Type B pancreatic cell (in vitro differentiated cells): ENCODE data around the gene PVALEF. TPM values are rescaled to one million over a fixed set of nuclear protein-coding genes. Genes with fewer than 3 reads are reported as not detected.

Experiments
- DNase-seq: peaks from one replicate; pipeline ENCODE4 v3.0.0; 2021; ENCODE audit warnings: mixed read lengths; ENCODE audit not compliant: unreplicated experiment; ENCODE audit errors: extremely low spot score
- H3K27ac Mint-ChIP-seq: 2 replicates; pipeline ENCODE4 v1.8.0; 2021; ENCODE audit warnings: mild to moderate bottlenecking, mixed read lengths
- H3K27me3 Mint-ChIP-seq: 2 replicates; pipeline ENCODE4 v1.8.0; 2021; ENCODE audit warnings: mixed read lengths
- H3K36me3 Mint-ChIP-seq: 2 replicates; pipeline ENCODE4 v1.8.0; 2021; ENCODE audit warnings: mixed read lengths
- H3K4me1 Mint-ChIP-seq: one replicate; pipeline ENCODE4 v1.8.0; 2021; ENCODE audit warnings: mixed read lengths; ENCODE audit not compliant: unreplicated experiment
- H3K4me3 Mint-ChIP-seq: 2 replicates; pipeline ENCODE4 v1.8.0; 2021; ENCODE audit warnings: mild to moderate bottlenecking, mixed read lengths
- H3K9me3 Mint-ChIP-seq: 2 replicates; pipeline ENCODE4 v1.8.0; 2021; ENCODE audit warnings: mixed read lengths
- CTCF ChIP-seq: fragments of 200-600 bp; sonication (generic); conservative IDR thresholded peaks from 2 replicates; pipeline ENCODE4 v1.5.0; 2021; ENCODE audit warnings: antibody characterized with exemption, mild to moderate bottlenecking
- total RNA-seq: library from RNA; stranded (reverse); gene quantifications from 2 replicates; pipeline ENCODE4 v1.2.1, GENCODE V29; 2021; ENCODE audit warnings: low replicate concordance

Gene PVALEF
- total RNA-seq, 1 donor from 2014 or later, result not detected

DNA sequence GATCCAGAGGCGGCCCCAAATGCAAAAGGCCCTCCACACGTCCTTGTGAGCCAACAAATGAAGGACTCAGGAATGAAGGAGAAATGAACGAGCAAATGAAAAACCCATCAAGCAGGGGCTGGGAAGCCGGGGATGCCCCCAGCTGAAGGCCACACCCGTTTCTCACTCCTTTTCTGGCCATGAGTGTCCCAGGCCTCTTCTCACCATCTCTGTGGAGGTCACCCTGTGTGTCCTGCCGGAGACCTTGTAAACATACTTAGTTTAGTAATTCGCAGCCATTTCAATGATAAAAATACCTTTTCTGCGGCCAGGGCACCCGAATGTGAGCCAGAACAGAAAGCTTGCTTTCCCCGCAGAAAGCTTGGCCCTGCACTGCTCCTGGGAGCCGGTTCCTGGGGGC lies 21.8 kb downstream of the PVALEF start:
- Mint-ChIP-seq H3K36me3 (no peaks in the 10 kb centered on the region), H3K27ac (no peak overlapping the region), H3K9me3 (no peaks in the 10 kb centered on the region), H3K4me1 (no peaks in the 10 kb centered on the region), H3K27me3 (no peaks in the 10 kb centered on the region), H3K4me3 (no peak overlapping the region)
- no peak for TF ChIP-seq CTCF
- no peak for DNase-seq

DNA sequence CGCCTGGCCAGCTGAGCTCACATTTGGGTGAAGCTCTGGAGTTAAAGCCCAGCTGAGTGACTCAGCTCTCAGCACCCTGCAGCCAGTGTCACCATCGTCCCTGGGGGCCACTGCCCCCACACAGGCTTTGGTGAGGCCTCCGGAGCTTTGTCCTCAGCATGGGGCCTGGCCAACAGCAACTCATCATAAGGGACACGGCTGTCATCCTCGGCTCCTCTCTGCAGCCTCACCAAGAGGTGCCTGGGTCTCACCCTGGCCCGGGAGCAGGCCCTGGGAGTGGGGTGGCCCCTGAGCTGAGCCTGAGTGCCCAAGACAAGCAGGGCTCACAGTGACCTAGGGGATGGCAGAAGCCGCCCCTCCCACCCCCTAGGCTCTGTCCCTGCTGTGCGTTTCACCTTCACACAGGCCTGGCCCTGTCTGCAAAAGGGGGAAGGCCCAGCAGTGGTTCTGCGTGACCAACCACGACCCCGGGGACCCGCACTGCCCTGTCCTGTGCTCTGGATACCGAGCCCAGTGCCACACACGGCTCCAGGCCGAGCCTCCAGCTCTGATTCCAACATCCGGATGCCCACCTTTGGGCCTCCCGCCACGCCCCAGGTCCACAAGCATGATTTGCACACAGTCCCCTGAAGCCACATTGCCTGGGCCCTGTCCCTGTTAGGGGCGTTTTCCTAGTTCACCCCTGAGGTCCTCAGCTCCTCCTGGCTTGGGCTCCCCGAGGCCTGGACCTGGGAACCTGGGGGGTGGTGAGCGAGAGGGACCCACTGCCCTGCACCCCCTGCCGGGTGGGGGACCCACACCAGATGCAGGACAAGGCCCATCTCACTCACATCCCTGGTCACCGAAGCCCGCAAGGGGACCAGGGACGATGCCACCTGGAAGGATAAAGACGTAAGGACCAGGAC lies 22.5 kb downstream of the PVALEF start:
- DNase-seq, result no peak
- H3K27me3 Mint-ChIP-seq, result no peaks in the 10 kb centered on the region
- no peaks in the 10 kb centered on the region for H3K4me1 Mint-ChIP-seq
- no peak overlapping the region for H3K4me3 Mint-ChIP-seq
- H3K9me3 Mint-ChIP-seq, result no peaks in the 10 kb centered on the region
- TF ChIP-seq CTCF, result no peak
- H3K27ac Mint-ChIP-seq, result no peak overlapping the region
- H3K36me3 Mint-ChIP-seq, result no peaks in the 10 kb centered on the region

DNA sequence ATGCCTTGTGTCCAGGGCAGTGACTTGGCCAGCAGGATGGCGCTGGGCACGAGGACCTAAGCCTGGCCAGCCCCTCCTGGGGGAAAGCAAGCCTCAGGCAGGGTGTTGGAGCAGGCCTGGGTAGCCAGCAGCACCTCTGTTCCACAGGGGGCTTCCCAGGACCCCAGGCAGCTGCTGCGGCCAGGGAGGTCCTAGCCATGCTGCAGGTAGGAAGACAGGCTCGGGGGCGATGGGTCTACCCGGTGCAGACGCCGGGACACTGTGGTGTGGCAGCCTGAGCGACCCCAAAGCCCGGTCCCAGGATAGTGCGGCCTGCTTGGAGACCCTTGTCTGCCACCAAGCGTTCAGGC lies 23.2 kb downstream of the PVALEF start:
- H3K36me3 Mint-ChIP-seq, result no peaks in the 10 kb centered on the region
- H3K27ac Mint-ChIP-seq, result no peak overlapping the region
- no peak for TF ChIP-seq CTCF
- no peak overlapping the region for H3K4me3 Mint-ChIP-seq
- DNase-seq, result no peak
- H3K4me1 Mint-ChIP-seq, result no peaks in the 10 kb centered on the region
- H3K27me3 Mint-ChIP-seq, result no peaks in the 10 kb centered on the region
- H3K9me3 Mint-ChIP-seq, result no peaks in the 10 kb centered on the region

DNA sequence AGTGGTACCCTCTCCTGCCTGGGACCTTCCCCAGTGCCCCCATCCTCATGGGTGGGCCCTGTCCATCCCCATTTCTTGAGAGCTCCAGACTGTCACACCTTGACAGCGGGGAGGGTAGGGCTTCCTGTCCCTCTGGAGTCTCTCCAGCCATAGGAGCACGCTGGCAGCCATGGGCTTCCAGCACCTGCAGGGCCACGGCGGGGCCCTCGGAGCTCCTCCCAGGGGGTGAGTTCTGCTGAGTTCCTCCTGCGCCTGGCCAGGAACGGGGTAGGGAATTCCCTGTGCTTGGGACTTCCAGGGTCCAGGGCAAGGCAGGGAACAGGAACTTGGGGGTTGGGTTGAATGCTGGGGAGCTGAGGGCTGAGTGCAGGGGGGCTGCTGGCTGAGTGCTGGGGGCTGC lies 23.7 kb downstream of the PVALEF start:
- Mint-ChIP-seq H3K36me3 (no peaks in the 10 kb centered on the region), H3K4me1 (no peaks in the 10 kb centered on the region), H3K4me3 (no peak overlapping the region), H3K9me3 (no peaks in the 10 kb centered on the region), H3K27ac (no peak overlapping the region), H3K27me3 (no peaks in the 10 kb centered on the region)
- TF ChIP-seq CTCF, result no peak
- no peak for DNase-seq

- H3K27me3 Mint-ChIP-seq, result no peaks in the 10 kb centered on the region
- peak; percentile 36 for TF ChIP-seq CTCF
- no peak for DNase-seq
- H3K36me3 Mint-ChIP-seq, result no peaks in the 10 kb centered on the region
- H3K4me1 Mint-ChIP-seq, result no peaks in the 10 kb centered on the region
- no peak overlapping the region for H3K4me3 Mint-ChIP-seq
- no peak overlapping the region for H3K27ac Mint-ChIP-seq
- no peaks in the 10 kb centered on the region for H3K9me3 Mint-ChIP-seq
Observed at GRCh38 chr17:81189670-81190530, 24.6 kb downstream of the PVALEF start.
